Astrocyte (in vitro differentiated cells and primary cell): ENCODE data around the gene RTL10. TPM values are rescaled to one million over a fixed set of nuclear protein-coding genes. Genes with fewer than 3 reads are reported as not detected.

Experiments
- DNase-seq: peaks from one replicate; pipeline ENCODE4 v3.0.0-alpha.2; 2010; ENCODE audit warnings: low read depth
- FAIRE-seq: peaks from 2 replicates; lab custom pipeline; 2011; peaks lifted over from hg19 to GRCh38; lab: Jason Lieb, UNC
- H2AFZ ChIP-seq: 2 replicates; pipeline ENCODE4 v1.6.0; 2012; ENCODE audit warnings: low read depth, low read length, inconsistent platforms
- H3K27ac ChIP-seq: 2 replicates; pipeline ENCODE4 v1.5.1; 2011; ENCODE audit warnings: low read depth, low read length, inconsistent platforms
- H3K27me3 ChIP-seq: 2 replicates; pipeline ENCODE4 v1.6.0; 2011; ENCODE audit warnings: low read length, inconsistent platforms; ENCODE audit not compliant: insufficient read depth
- H3K36me3 ChIP-seq: 2 replicates; pipeline ENCODE4 v1.5.1; 2011; ENCODE audit warnings: low read length, inconsistent platforms; ENCODE audit not compliant: insufficient read depth
- H3K4me1 ChIP-seq: 2 replicates; pipeline ENCODE4 v1.5.1; 2011; ENCODE audit warnings: low read length, inconsistent platforms; ENCODE audit not compliant: insufficient read depth
- H3K4me2 ChIP-seq: 2 replicates; pipeline ENCODE4 v1.6.0; 2012; ENCODE audit warnings: low read length, inconsistent platforms
- H3K4me3 ChIP-seq: 2 replicates; pipeline ENCODE4 v1.5.1; 2011; ENCODE audit warnings: low read depth, mild to moderate bottlenecking, low read length, inconsistent platforms; ENCODE audit not compliant: insufficient read depth
- H3K79me2 ChIP-seq: 2 replicates; pipeline ENCODE4 v1.6.0; 2012; ENCODE audit warnings: mild to moderate bottlenecking, low read length, inconsistent platforms; ENCODE audit not compliant: insufficient read depth
- H3K9ac ChIP-seq: 2 replicates; pipeline ENCODE4 v1.6.0; 2012; ENCODE audit warnings: mild to moderate bottlenecking, low read length, inconsistent platforms
- H3K9me3 ChIP-seq: 2 replicates; pipeline ENCODE4 v1.5.1; 2012; ENCODE audit warnings: low read depth, mild to moderate bottlenecking, low read length, inconsistent platforms; ENCODE audit not compliant: insufficient read depth
- H4K20me1 ChIP-seq: 2 replicates; pipeline ENCODE4 v1.6.0; 2012; ENCODE audit warnings: low read length, inconsistent platforms; ENCODE audit not compliant: insufficient read depth
- H3K27ac Mint-ChIP-seq: one replicate; pipeline ENCODE4 v1.8.0; 2021; ENCODE audit warnings: mild to moderate bottlenecking, mixed read lengths; ENCODE audit not compliant: unreplicated experiment
- H3K27me3 Mint-ChIP-seq: one replicate; pipeline ENCODE4 v1.8.0; 2021; ENCODE audit warnings: low read depth, mixed read lengths; ENCODE audit not compliant: unreplicated experiment
- H3K36me3 Mint-ChIP-seq: one replicate; pipeline ENCODE4 v1.8.0; 2021; ENCODE audit warnings: low read depth, mixed read lengths; ENCODE audit not compliant: unreplicated experiment
- H3K4me1 Mint-ChIP-seq: one replicate; pipeline ENCODE4 v1.8.0; 2021; ENCODE audit warnings: low read depth, mixed read lengths; ENCODE audit not compliant: unreplicated experiment
- H3K4me3 Mint-ChIP-seq: one replicate; pipeline ENCODE4 v1.8.0; 2021; ENCODE audit warnings: mild to moderate bottlenecking, moderate library complexity, mixed read lengths; ENCODE audit not compliant: unreplicated experiment
- H3K9me3 Mint-ChIP-seq: one replicate; pipeline ENCODE4 v1.8.0; 2021; ENCODE audit warnings: mild to moderate bottlenecking, mixed read lengths; ENCODE audit not compliant: unreplicated experiment
- CTCF ChIP-seq: IDR thresholded peaks from 2 replicates; pipeline ENCODE4 v1.5.1; 2011; ENCODE audit warnings: low read depth, mild to moderate bottlenecking, inconsistent platforms, low read length, moderate library complexity; ENCODE audit not compliant: insufficient read depth
- EZH2 ChIP-seq: IDR thresholded peaks from 2 replicates; pipeline ENCODE4 v1.6.1; 2012; ENCODE audit warnings: mild to moderate bottlenecking, low read length, inconsistent platforms; ENCODE audit not compliant: insufficient read depth
- total RNA-seq: library from RNA; stranded (reverse); gene quantifications from 2 replicates; pipeline ENCODE4 v1.2.1, GENCODE V29; 2021

Gene RTL10
- total RNA-seq, 1 donor from 2014 or later = 43.0 TPM

GRCh38 chr22:19820880-19821522, 33.7 kb downstream of the RTL10 start:
- no peak overlapping the region for H3K27ac ChIP-seq
- H3K4me1 Mint-ChIP-seq = no peaks in the 10 kb centered on the region
- H3K27me3 ChIP-seq = no peaks in the 10 kb centered on the region
- no peak overlapping the region for H3K4me3 ChIP-seq
- H4K20me1 ChIP-seq = peaks cover 8% of the 10 kb centered on the region
- TF ChIP-seq EZH2 (no peak), CTCF (no peak)
- H3K27ac Mint-ChIP-seq = peak overlapping the region; percentile 12
- FAIRE-seq (no peak), DNase-seq (no peak)
- H3K4me2 ChIP-seq = no peak overlapping the region
- no peaks in the 10 kb centered on the region for H3K36me3 ChIP-seq
- peaks cover 4% of the 10 kb centered on the region for H3K27me3 Mint-ChIP-seq
- H3K9me3 ChIP-seq = no peaks in the 10 kb centered on the region
- H3K9ac ChIP-seq = no peak overlapping the region
- H3K79me2 ChIP-seq = no peaks in the 10 kb centered on the region
- no peaks in the 10 kb centered on the region for H3K4me1 ChIP-seq
- no peak overlapping the region for H3K4me3 Mint-ChIP-seq
- no peaks in the 10 kb centered on the region for H3K9me3 Mint-ChIP-seq
- H2AFZ ChIP-seq = no peak overlapping the region
- peaks cover under 1% of the 10 kb centered on the region for H3K36me3 Mint-ChIP-seq

- no peak for DNase-seq
Measured at GRCh38 chr22:19819911-19820879, 34.5 kb downstream of the RTL10 start.

More at GRCh38 chr22:19819911-19820879, 34.5 kb downstream of the RTL10 start:
- Mint-ChIP-seq H3K4me3 (no peak overlapping the region), H3K4me1 (no peaks in the 10 kb centered on the region), H3K27me3 (peaks cover 4% of the 10 kb centered on the region), H3K27ac (no peak overlapping the region), H3K36me3 (no peaks in the 10 kb centered on the region), H3K9me3 (no peaks in the 10 kb centered on the region)
- FAIRE-seq = no peak
- Histone ChIP-seq H4K20me1 (peaks cover 8% of the 10 kb centered on the region), H3K27ac (no peak overlapping the region), H3K79me2 (no peaks in the 10 kb centered on the region), H3K9ac (no peak overlapping the region), H3K9me3 (no peaks in the 10 kb centered on the region), H3K4me1 (no peaks in the 10 kb centered on the region), H3K4me2 (no peak overlapping the region), H3K36me3 (no peaks in the 10 kb centered on the region), H3K4me3 (no peak overlapping the region), H3K27me3 (no peaks in the 10 kb centered on the region), H2AFZ (no peak overlapping the region)
- TF ChIP-seq EZH2 = no peak
- TF ChIP-seq CTCF = no peak
